Endothelial cell of umbilical vein (primary cell): ENCODE results near the gene TMPRSS13. TPM values are rescaled to one million over a fixed set of nuclear protein-coding genes. Genes with fewer than 3 reads are reported as not detected.

ENCODE experiments used
- BruUV-seq: library from RNA; stranded (reverse); fragments of 400-500 nt; replicated peaks from 2 replicates; lab custom pipeline; 2021; lab: Mats Ljungman, UMichigan
- CTCF ChIA-PET: fragments of 300-600, 350-600 bp; sonication (Branson Sonifier 250); formaldehyde crosslinking; loops from one replicate; lab custom pipeline; 2021; ENCODE audit warnings: antibody characterized with exemption, inconsistent platforms; lab: Charles Lee
- POLR2A ChIA-PET: fragments of 300-600, 350-600 bp; sonication (Branson Sonifier 250); formaldehyde crosslinking; loops from one replicate; lab custom pipeline; 2021; ENCODE audit warnings: antibody characterized with exemption, inconsistent platforms; lab: Charles Lee
- DNase-seq: peaks from one replicate; pipeline ENCODE4 v3.0.0-alpha.2; 2011; ENCODE audit warnings: low read depth, low spot score
- FAIRE-seq: peaks from 2 replicates; lab custom pipeline; 2011; peaks lifted over from hg19 to GRCh38; lab: Jason Lieb, UNC
- H2AFZ ChIP-seq: 2 replicates; pipeline ENCODE4 v1.6.0; 2012; ENCODE audit warnings: low read depth, low read length, control low read depth, inconsistent platforms
- H3K27ac ChIP-seq: 2 replicates; pipeline ENCODE4 v1.5.1; 2011; ENCODE audit warnings: low read depth, mild to moderate bottlenecking, control low read depth, low read length, moderate library complexity; ENCODE audit not compliant: insufficient read depth
- H3K27me3 ChIP-seq, 2 experiments: 2 replicates each; pipeline versions ENCODE4 v1.6.0 to v1.6.1; 2011; ENCODE audit warnings: low read length in 2 of 2, mixed read lengths in 1 of 2; ENCODE audit not compliant: control insufficient read depth in 2 of 2, insufficient read depth in 2 of 2
- H3K36me3 ChIP-seq, 2 experiments: 2 replicates in 1 of 2; 3 replicates in 1 of 2; pipeline ENCODE4 v1.5.1; 2011; ENCODE audit warnings: low read length in 2 of 2, mild to moderate bottlenecking in 1 of 2, moderate library complexity in 1 of 2; ENCODE audit not compliant: control insufficient read depth in 2 of 2, insufficient read depth in 2 of 2; ENCODE audit errors: extremely low read depth in 1 of 2
- H3K4me1 ChIP-seq: 3 replicates; pipeline ENCODE4 v1.5.1; 2011; ENCODE audit warnings: mild to moderate bottlenecking, low read length; ENCODE audit not compliant: control insufficient read depth, insufficient read depth; ENCODE audit errors: extremely low read depth
- H3K4me2 ChIP-seq: 2 replicates; pipeline ENCODE4 v1.6.1; 2011; ENCODE audit warnings: low read length, control low read depth, mixed read lengths; ENCODE audit not compliant: insufficient read depth
- H3K4me3 ChIP-seq, 3 experiments: fragments of 200-600 bp in 1 of 3; sonication (generic), shearing (Covaris generic) in 1 of 3; replicated peaks in 1 of 3; 2 replicates each; pipeline ENCODE4 v1.5.1; 2011 to 2016; ENCODE audit warnings: control low read depth in 3 of 3, low read length in 3 of 3, mild to moderate bottlenecking in 2 of 3, inconsistent platforms in 1 of 3, low read depth in 1 of 3, moderate library complexity in 1 of 3; ENCODE audit not compliant: insufficient read depth in 1 of 3
- H3K79me2 ChIP-seq: 2 replicates; pipeline ENCODE4 v1.6.0; 2012; ENCODE audit warnings: low read length, inconsistent platforms; ENCODE audit not compliant: control insufficient read depth, insufficient read depth
- H3K9ac ChIP-seq: replicated peaks from 2 replicates; pipeline ENCODE3; 2011; ENCODE audit warnings: low read length, control low read depth; ENCODE audit not compliant: insufficient read depth; ENCODE audit errors: extremely low read depth
- H3K9me1 ChIP-seq: replicated peaks from 3 replicates; pipeline ENCODE4 v1.6.0; 2011; ENCODE audit warnings: mild to moderate bottlenecking, low read length; ENCODE audit not compliant: control insufficient read depth, insufficient read depth; ENCODE audit errors: extremely low read depth
- H3K9me3 ChIP-seq: replicated peaks from 2 replicates; pipeline ENCODE4 v1.5.1; 2012; ENCODE audit warnings: low read length, inconsistent platforms; ENCODE audit not compliant: control insufficient read depth, insufficient read depth
- H4K20me1 ChIP-seq: replicated peaks from 2 replicates; pipeline ENCODE3; 2011; ENCODE audit warnings: mild to moderate bottlenecking, low read length; ENCODE audit not compliant: control insufficient read depth, insufficient read depth; ENCODE audit errors: extremely low read depth
- EZH2 ChIP-seq: IDR thresholded peaks from 2 replicates; pipeline ENCODE4 v1.6.1; 2012; ENCODE audit warnings: borderline replicate concordance, low read depth, mild to moderate bottlenecking, moderate library complexity, low read length, inconsistent platforms; ENCODE audit not compliant: severe bottlenecking
- FOS ChIP-seq: IDR thresholded peaks from 2 replicates; pipeline ENCODE4 v1.6.1; 2011; ENCODE audit warnings: mild to moderate bottlenecking, low read length, moderate library complexity, borderline replicate concordance; ENCODE audit not compliant: insufficient read depth
- GATA2 ChIP-seq: IDR thresholded peaks from 2 replicates; pipeline ENCODE4 v1.7.0; 2011; ENCODE audit warnings: low read depth, mild to moderate bottlenecking, moderate library complexity, mixed read lengths, low read length; ENCODE audit not compliant: insufficient read length, insufficient read depth
- JUN ChIP-seq: IDR thresholded peaks from 2 replicates; pipeline ENCODE4 v1.6.1; 2011; ENCODE audit warnings: borderline replicate concordance, low read depth; ENCODE audit not compliant: insufficient read length, insufficient read depth
- MAX ChIP-seq: IDR thresholded peaks from 2 replicates; pipeline ENCODE4 v1.6.1; 2011; ENCODE audit not compliant: insufficient read depth, insufficient read length
- MYC ChIP-seq: IDR thresholded peaks from one replicate; pipeline ENCODE4 v1.6.1; 2011; ENCODE audit warnings: mild to moderate bottlenecking, low read depth, low read length
- POLR2A ChIP-seq: IDR thresholded peaks from 2 replicates; pipeline ENCODE4 v1.6.1; 2012; ENCODE audit warnings: low read depth, mild to moderate bottlenecking, control low read depth, low read length
- POLR2AphosphoS5 ChIP-seq: IDR thresholded peaks from 2 replicates; pipeline ENCODE4 v1.6.1; 2012; ENCODE audit warnings: low read depth, mild to moderate bottlenecking, control low read depth, low read length, moderate library complexity; ENCODE audit not compliant: insufficient read depth
- dilution Hi-C: fragments of 300-500 bp; cut with MboI; formaldehyde crosslinking; loops from one replicate; pipeline ENCODE4 v1.15.0; 2019; ENCODE audit warnings: low sequenced_read_pairs; ENCODE audit not compliant: extremely low pct_ligation_motif_present
- intact Hi-C: fragments of 100-400 bp; cut with micrococcal nuclease; formaldehyde crosslinking; loops from one replicate; pipeline ENCODE4 v1.10.0; 2022
- polyA plus RNA-seq, 4 experiments: library from polyadenylated mRNA; depleted of rRNA in 3 of 4; stranded (reverse) in 3 of 4; unstranded in 1 of 4; fragments of >200 nt; gene quantifications; 2 replicates each; pipeline versions ENCODE4 v1.2.1 to v1.2.3, GENCODE V29; 2011 to 2012; ENCODE audit warnings: missing spikeins in 1 of 4
- total RNA-seq: library from RNA; stranded (reverse); gene quantifications from 2 replicates; pipeline ENCODE4 v1.2.3, GENCODE V29; 2021

Gene TMPRSS13
- total and polyA plus RNA-seq, 2 donors (not counting 3 experiments of a cell fraction or from before 2014, with no cell fraction given) = 0.22 to 0.46 TPM

GRCh38 chr11:117876059-117876340 lies 53.2 kb downstream of the TMPRSS13 start:
- Histone ChIP-seq H3K9me1 (no peaks in the 10 kb centered on the region), H3K9me3 (no peaks in the 10 kb centered on the region), H4K20me1 (no peaks in the 10 kb centered on the region), H3K36me3 (no peaks in the 10 kb centered on the region), H3K4me1 (no peaks in the 10 kb centered on the region), H2AFZ (no peak overlapping the region), H3K4me3 (no peak overlapping the region), H3K27ac (no peak overlapping the region), H3K4me2 (peak overlapping the region; percentile 8), H3K9ac (no peak overlapping the region), H3K79me2 (no peaks in the 10 kb centered on the region), H3K27me3 (peaks cover 61 to 63% of the 10 kb centered on the region in 2 experiments)
- TF ChIP-seq POLR2A (no peak), EZH2 (no peak), POLR2AphosphoS5 (no peak), JUN (no peak), GATA2 (no peak)
- intact Hi-C loops = no loop called here
- CTCF ChIA-PET = interaction anchor here (0.6 kb wide), 1 partner anchor 71 kb away, joined by 3 read pairs; no protein-coding TSS in a partner anchor
- BruUV-seq = no TSS peak
- dilution Hi-C loops = no loop called here
- FAIRE-seq = no peak
- DNase-seq = no peak
- POLR2A ChIA-PET = no interaction called here

- H3K27me3 ChIP-seq = peaks cover 58 to 63% of the 10 kb centered on the region in 2 experiments
- H3K9me1 ChIP-seq = no peaks in the 10 kb centered on the region
- no peak overlapping the region for H3K9ac ChIP-seq
- dilution Hi-C loops (no loop called here), intact Hi-C loops (no loop called here)
- POLR2A ChIA-PET = no interaction called here
- no peaks in the 10 kb centered on the region for H4K20me1 ChIP-seq
- no peaks in the 10 kb centered on the region for H3K36me3 ChIP-seq
- H2AFZ ChIP-seq = no peak overlapping the region
- no TSS peak for BruUV-seq
- no peak for FAIRE-seq
- TF ChIP-seq POLR2AphosphoS5 = no peak
- no peak for TF ChIP-seq JUN
- no peak for TF ChIP-seq MAX
- TF ChIP-seq EZH2 = no peak
- no peak for TF ChIP-seq POLR2A
- TF ChIP-seq MYC = no peak
- TF ChIP-seq FOS = no peak
- no peak overlapping the region for H3K4me3 ChIP-seq
- H3K27ac ChIP-seq = no peak overlapping the region
- no peaks in the 10 kb centered on the region for H3K9me3 ChIP-seq
- CTCF ChIA-PET = interaction anchor here (0.6 kb wide), 1 partner anchor 71 kb away, joined by 3 read pairs; no protein-coding TSS in a partner anchor
- H3K4me2 ChIP-seq = no peak overlapping the region
- H3K79me2 ChIP-seq = no peaks in the 10 kb centered on the region
- no peaks in the 10 kb centered on the region for H3K4me1 ChIP-seq
- DNase-seq = no peak
Measured at GRCh38 chr11:117875382-117876058, 53.7 kb downstream of the TMPRSS13 start.
